GM12878 (cell line): Measurements from ENCODE around the gene CCNL2.

Experiments used
- CBX3 ChIP-seq: fragments of 200-600 bp; sonication (generic); IDR thresholded peaks from 2 replicates; pipeline ENCODE4 v1.6.1; 2016; ENCODE audit warnings: low read depth, borderline replicate concordance
- ESRRA ChIP-seq: IDR thresholded peaks from 2 replicates; pipeline ENCODE4 v1.6.1; 2012; ENCODE audit warnings: mild to moderate bottlenecking, low read length, improper control_type of control experiment
- POLR2A ChIP-seq: IDR thresholded peaks from 2 replicates; pipeline ENCODE4 v1.6.1; 2011; ENCODE audit warnings: low read depth, mild to moderate bottlenecking, low read length
- POLR2AphosphoS5 ChIP-seq: IDR thresholded peaks from 2 replicates; pipeline ENCODE4 v1.6.1; 2011; ENCODE audit warnings: mild to moderate bottlenecking, low read length, inconsistent platforms
- SIN3A ChIP-seq: IDR thresholded peaks from 2 replicates; pipeline ENCODE4 v1.6.1; 2012; ENCODE audit warnings: low read depth, low read length, improper control_type of control experiment
- SIX5 ChIP-seq: IDR thresholded peaks from 2 replicates; pipeline ENCODE4 v1.6.1; 2011; ENCODE audit warnings: mild to moderate bottlenecking, low read depth, low read length, moderate library complexity; ENCODE audit not compliant: severe bottlenecking
- USF2 ChIP-seq: IDR thresholded peaks from 2 replicates; pipeline ENCODE4 v1.6.1; 2011; ENCODE audit warnings: low read depth, low read length, improper control_type of control experiment, borderline replicate concordance
- ZBED1 ChIP-seq: IDR thresholded peaks from 2 replicates; pipeline ENCODE4 v1.6.1; 2016; ENCODE audit warnings: borderline replicate concordance
- TF ChIP-seq, protein P1 (sequence below), 3 experiments: IDR thresholded peaks in 2 of 3; conservative IDR thresholded peaks in 1 of 3; 2 replicates each; pipeline ENCODE4 v1.5.1; 2011; ENCODE audit warnings: low read depth in 3 of 3, low read length in 3 of 3, mild to moderate bottlenecking in 3 of 3, control low read depth in 2 of 3, moderate library complexity in 2 of 3, inconsistent platforms in 1 of 3, mixed read lengths in 1 of 3; ENCODE audit not compliant: control insufficient read depth in 2 of 3, insufficient read depth in 1 of 3; ENCODE audit errors: extremely low read depth in 1 of 3
- TF ChIP-seq, protein P2 (sequence below): IDR thresholded peaks from 2 replicates; pipeline ENCODE4 v1.6.1; 2011; ENCODE audit warnings: borderline replicate concordance, low read depth, mild to moderate bottlenecking, moderate library complexity, low read length; ENCODE audit not compliant: insufficient read depth, poor library complexity, severe bottlenecking
- TF ChIP-seq, protein P3 (sequence below): IDR thresholded peaks from 2 replicates; pipeline ENCODE4 v1.6.1; 2012; ENCODE audit warnings: low read depth, low read length, improper control_type of control experiment
- TF ChIP-seq, protein P4 (sequence below): IDR thresholded peaks from 2 replicates; pipeline ENCODE4 v1.6.1; 2011; ENCODE audit warnings: mild to moderate bottlenecking, low read depth, low read length, moderate library complexity; ENCODE audit not compliant: insufficient replicate concordance

GRCh38 chr1:1421907-1422464 is 22.9 kb upstream of the CCNL2 start:
- TF ChIP-seq, protein P1, sequence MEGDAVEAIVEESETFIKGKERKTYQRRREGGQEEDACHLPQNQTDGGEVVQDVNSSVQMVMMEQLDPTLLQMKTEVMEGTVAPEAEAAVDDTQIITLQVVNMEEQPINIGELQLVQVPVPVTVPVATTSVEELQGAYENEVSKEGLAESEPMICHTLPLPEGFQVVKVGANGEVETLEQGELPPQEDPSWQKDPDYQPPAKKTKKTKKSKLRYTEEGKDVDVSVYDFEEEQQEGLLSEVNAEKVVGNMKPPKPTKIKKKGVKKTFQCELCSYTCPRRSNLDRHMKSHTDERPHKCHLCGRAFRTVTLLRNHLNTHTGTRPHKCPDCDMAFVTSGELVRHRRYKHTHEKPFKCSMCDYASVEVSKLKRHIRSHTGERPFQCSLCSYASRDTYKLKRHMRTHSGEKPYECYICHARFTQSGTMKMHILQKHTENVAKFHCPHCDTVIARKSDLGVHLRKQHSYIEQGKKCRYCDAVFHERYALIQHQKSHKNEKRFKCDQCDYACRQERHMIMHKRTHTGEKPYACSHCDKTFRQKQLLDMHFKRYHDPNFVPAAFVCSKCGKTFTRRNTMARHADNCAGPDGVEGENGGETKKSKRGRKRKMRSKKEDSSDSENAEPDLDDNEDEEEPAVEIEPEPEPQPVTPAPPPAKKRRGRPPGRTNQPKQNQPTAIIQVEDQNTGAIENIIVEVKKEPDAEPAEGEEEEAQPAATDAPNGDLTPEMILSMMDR (IDR thresholded peaks at IDR 0.05 in 2 of 3, conservative IDR thresholded peaks at IDR 0.05 in 1 of 3; ENCODE audit: control insufficient read depth in 2 of 3, extremely low read depth in 1 of 3, insufficient read depth in 1 of 3, low read depth in 3 of 3, low read length in 3 of 3): no peak
- TF ChIP-seq POLR2AphosphoS5 (no peak), SIN3A (no peak), USF2 (no peak), SIX5 (no peak), POLR2A (no peak), ZBED1 (no peak), CBX3 (no peak), ESRRA (no peak)
- TF ChIP-seq, protein P2, sequence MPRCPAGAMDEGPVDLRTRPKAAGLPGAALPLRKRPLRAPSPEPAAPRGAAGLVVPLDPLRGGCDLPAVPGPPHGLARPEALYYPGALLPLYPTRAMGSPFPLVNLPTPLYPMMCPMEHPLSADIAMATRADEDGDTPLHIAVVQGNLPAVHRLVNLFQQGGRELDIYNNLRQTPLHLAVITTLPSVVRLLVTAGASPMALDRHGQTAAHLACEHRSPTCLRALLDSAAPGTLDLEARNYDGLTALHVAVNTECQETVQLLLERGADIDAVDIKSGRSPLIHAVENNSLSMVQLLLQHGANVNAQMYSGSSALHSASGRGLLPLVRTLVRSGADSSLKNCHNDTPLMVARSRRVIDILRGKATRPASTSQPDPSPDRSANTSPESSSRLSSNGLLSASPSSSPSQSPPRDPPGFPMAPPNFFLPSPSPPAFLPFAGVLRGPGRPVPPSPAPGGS: no peak
- TF ChIP-seq, protein P3, sequence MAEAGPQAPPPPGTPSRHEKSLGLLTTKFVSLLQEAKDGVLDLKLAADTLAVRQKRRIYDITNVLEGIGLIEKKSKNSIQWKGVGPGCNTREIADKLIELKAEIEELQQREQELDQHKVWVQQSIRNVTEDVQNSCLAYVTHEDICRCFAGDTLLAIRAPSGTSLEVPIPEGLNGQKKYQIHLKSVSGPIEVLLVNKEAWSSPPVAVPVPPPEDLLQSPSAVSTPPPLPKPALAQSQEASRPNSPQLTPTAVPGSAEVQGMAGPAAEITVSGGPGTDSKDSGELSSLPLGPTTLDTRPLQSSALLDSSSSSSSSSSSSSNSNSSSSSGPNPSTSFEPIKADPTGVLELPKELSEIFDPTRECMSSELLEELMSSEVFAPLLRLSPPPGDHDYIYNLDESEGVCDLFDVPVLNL: no peak
- TF ChIP-seq, protein P4, sequence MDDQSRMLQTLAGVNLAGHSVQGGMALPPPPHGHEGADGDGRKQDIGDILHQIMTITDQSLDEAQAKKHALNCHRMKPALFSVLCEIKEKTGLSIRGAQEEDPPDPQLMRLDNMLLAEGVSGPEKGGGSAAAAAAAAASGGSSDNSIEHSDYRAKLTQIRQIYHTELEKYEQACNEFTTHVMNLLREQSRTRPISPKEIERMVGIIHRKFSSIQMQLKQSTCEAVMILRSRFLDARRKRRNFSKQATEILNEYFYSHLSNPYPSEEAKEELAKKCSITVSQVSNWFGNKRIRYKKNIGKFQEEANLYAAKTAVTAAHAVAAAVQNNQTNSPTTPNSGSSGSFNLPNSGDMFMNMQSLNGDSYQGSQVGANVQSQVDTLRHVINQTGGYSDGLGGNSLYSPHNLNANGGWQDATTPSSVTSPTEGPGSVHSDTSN: no peak
